SU-DHL-6 (cell line): Measurements from ENCODE around the gene GINS3.

Source experiments
- H2AFZ ChIP-seq: fragments of 200-600 bp; sonication (generic); 2 replicates; pipeline ENCODE4 v1.6.1; 2014; ENCODE audit warnings: low read depth, mild to moderate bottlenecking, moderate library complexity, mixed read lengths, antibody characterized with exemption, low read length; ENCODE audit not compliant: severe bottlenecking
- H3F3A ChIP-seq: fragments of 200-600 bp; shearing (Covaris generic); 2 replicates; pipeline ENCODE4 v1.6.0; 2016; ENCODE audit warnings: antibody characterized with exemption, mild to moderate bottlenecking; ENCODE audit not compliant: insufficient read depth
- H3K27ac ChIP-seq: fragments of 200-600 bp; sonication (generic); 2 replicates; pipeline ENCODE4 v1.5.1; 2016; ENCODE audit warnings: low read depth, mild to moderate bottlenecking, low read length, moderate library complexity, mixed read lengths
- H3K27me3 ChIP-seq: fragments of 200-600 bp; sonication (generic), shearing (Covaris generic); 2 replicates; pipeline ENCODE4 v1.6.0; 2014; ENCODE audit warnings: mild to moderate bottlenecking, low read length
- H3K36me3 ChIP-seq: fragments of 200-600 bp; sonication (generic); 2 replicates; pipeline ENCODE4 v1.6.1; 2014; ENCODE audit warnings: mild to moderate bottlenecking, low read length, mixed read lengths
- H3K4me2 ChIP-seq: fragments of 300-600, 200-600 bp; shearing (Covaris generic), sonication (generic); 2 replicates; pipeline ENCODE4 v1.6.0; 2014; ENCODE audit warnings: low read length, low read depth, mild to moderate bottlenecking; ENCODE audit not compliant: poor library complexity, severe bottlenecking
- H3K4me3 ChIP-seq: fragments of 200-600 bp; sonication (generic); 2 replicates; pipeline ENCODE4 v1.5.1; 2014; ENCODE audit warnings: antibody characterized with exemption, low read length, mild to moderate bottlenecking, mixed read lengths; ENCODE audit not compliant: insufficient read depth, poor library complexity, severe bottlenecking
- H3K79me2 ChIP-seq: fragments of 200-600 bp; sonication (generic); 2 replicates; pipeline ENCODE4 v1.6.1; 2014; ENCODE audit warnings: mild to moderate bottlenecking, low read length, moderate library complexity; ENCODE audit not compliant: insufficient read depth
- H3K9ac ChIP-seq: fragments of 200-600 bp; sonication (generic); 2 replicates; pipeline ENCODE4 v1.7.0; 2014; ENCODE audit warnings: mild to moderate bottlenecking, low read length
- H3K9me2 ChIP-seq: fragments of 200-600 bp; sonication (generic); replicated peaks from 2 replicates; pipeline ENCODE4 v1.6.1; 2014; ENCODE audit warnings: low read length; ENCODE audit not compliant: insufficient read depth
- H3K9me3 ChIP-seq: fragments of 200-600 bp; sonication (generic); 2 replicates; pipeline ENCODE4 v1.6.1; 2014; ENCODE audit warnings: low read length, mixed read lengths; ENCODE audit not compliant: insufficient read depth
- H4K20me1 ChIP-seq: fragments of 200-600 bp; sonication (generic); 2 replicates; pipeline ENCODE4 v1.6.1; 2014; ENCODE audit warnings: low read depth, mild to moderate bottlenecking, antibody characterized with exemption, low read length, moderate library complexity, mixed read lengths
- CTCF ChIP-seq: fragments of 200-600 bp; sonication (generic); IDR thresholded peaks from one replicate; pipeline ENCODE4 v1.5.1; 2017; ENCODE audit warnings: antibody characterized with exemption, mild to moderate bottlenecking, low read length, moderate library complexity; ENCODE audit not compliant: insufficient read depth, poor library complexity, severe bottlenecking
- EZH2phosphoT487 ChIP-seq: fragments of 200-600 bp; sonication (generic), shearing (Covaris generic); conservative IDR thresholded peaks from 2 replicates; pipeline ENCODE4 v1.6.1; 2018; ENCODE audit warnings: mild to moderate bottlenecking, antibody characterized with exemption, low read length, moderate library complexity, mixed read lengths

The GINS3 gene

GRCh38 chr16:58360041-58360634 is 32.1 kb upstream of the GINS3 start:
- Histone ChIP-seq H3K27ac (no peak overlapping the region), H3K4me2 (no peak overlapping the region), H3F3A (no peaks in the 10 kb centered on the region), H3K79me2 (no peaks in the 10 kb centered on the region), H4K20me1 (no peaks in the 10 kb centered on the region), H3K4me3 (no peak overlapping the region), H3K36me3 (no peaks in the 10 kb centered on the region), H3K9ac (no peak overlapping the region), H3K9me2 (no peaks in the 10 kb centered on the region), H3K9me3 (0 out of 2 replicates have a peak, but pooled peaks cover 6% of the 10 kb centered on the region), H3K27me3 (no peaks in the 10 kb centered on the region), H2AFZ (no peak overlapping the region)
- no peak for TF ChIP-seq CTCF

- no peak for TF ChIP-seq CTCF
- no peak for TF ChIP-seq EZH2phosphoT487
- Histone ChIP-seq H3K27me3 (no peaks in the 10 kb centered on the region), H3F3A (no peaks in the 10 kb centered on the region), H3K9me3 (0 out of 2 replicates have a peak, but pooled peaks cover 6% of the 10 kb centered on the region), H3K4me2 (no peak overlapping the region), H3K27ac (no peak overlapping the region), H3K79me2 (no peaks in the 10 kb centered on the region), H2AFZ (no peak overlapping the region), H3K36me3 (no peaks in the 10 kb centered on the region), H3K9ac (no peak overlapping the region), H3K9me2 (no peaks in the 10 kb centered on the region), H4K20me1 (no peaks in the 10 kb centered on the region), H3K4me3 (no peak overlapping the region)
Observed at GRCh38 chr16:58361726-58362125, 30.5 kb upstream of the GINS3 start.

GRCh38 chr16:58363746-58364393 is 28.4 kb upstream of the GINS3 start:
- Histone ChIP-seq H3K9me3 (0 out of 2 replicates have a peak, but pooled peaks cover 6% of the 10 kb centered on the region), H3K27ac (no peak overlapping the region), H3K4me3 (no peak overlapping the region), H3K79me2 (no peaks in the 10 kb centered on the region), H4K20me1 (no peaks in the 10 kb centered on the region), H3K27me3 (no peaks in the 10 kb centered on the region), H3F3A (no peaks in the 10 kb centered on the region), H3K36me3 (no peaks in the 10 kb centered on the region), H3K9ac (no peak overlapping the region), H3K9me2 (no peaks in the 10 kb centered on the region), H2AFZ (no peak overlapping the region), H3K4me2 (no peak overlapping the region)
- TF ChIP-seq EZH2phosphoT487 (no peak), CTCF (no peak)
